Activated T-helper 1 cell treated with anti-CD3 and anti-CD28 coated beads, Interleukin-2, amount 50 U/mL, for 16 hours (primary cell): ENCODE results near the gene ORC5.
"Not testable (repeated sequence)": the region's sequence is repeated elsewhere in the genome, so short reads cannot be mapped to it uniquely, and the experiment has no call there.

Source experiments
- DNase-seq, 2 donors: peaks; one replicate each; pipeline ENCODE4 v3.0.0-alpha.2; 2020; ENCODE audit warnings: low read depth in 1 of 2, low spot score in 1 of 2

Gene ORC5

GRCh38 chr7:104192434-104192833, 15.4 kb downstream of the ORC5 start:
- DNase-seq, result no peak

DNA sequence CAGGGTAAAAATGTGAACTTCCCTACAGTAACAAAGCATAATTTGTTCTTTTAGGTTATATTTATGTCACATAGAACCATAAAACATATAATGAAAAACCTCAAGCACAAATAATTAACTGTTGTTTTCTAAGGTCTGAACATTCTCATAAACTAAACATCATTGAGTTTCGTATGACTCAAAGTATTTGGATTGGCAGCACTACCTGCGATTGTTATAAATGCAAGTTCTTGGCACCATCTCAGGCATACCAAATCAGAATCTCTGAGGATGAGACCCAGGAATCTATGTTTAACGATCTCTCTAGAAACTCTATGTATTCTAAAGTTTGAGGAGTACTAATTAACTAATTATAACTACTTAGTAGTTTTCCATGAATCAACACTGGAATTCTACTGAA, 22.5 kb downstream of the ORC5 start:
- no peak for DNase-seq

- DNase-seq, result no peak
Observed at GRCh38 chr7:104179178-104179577, 28.6 kb downstream of the ORC5 start.

DNA sequence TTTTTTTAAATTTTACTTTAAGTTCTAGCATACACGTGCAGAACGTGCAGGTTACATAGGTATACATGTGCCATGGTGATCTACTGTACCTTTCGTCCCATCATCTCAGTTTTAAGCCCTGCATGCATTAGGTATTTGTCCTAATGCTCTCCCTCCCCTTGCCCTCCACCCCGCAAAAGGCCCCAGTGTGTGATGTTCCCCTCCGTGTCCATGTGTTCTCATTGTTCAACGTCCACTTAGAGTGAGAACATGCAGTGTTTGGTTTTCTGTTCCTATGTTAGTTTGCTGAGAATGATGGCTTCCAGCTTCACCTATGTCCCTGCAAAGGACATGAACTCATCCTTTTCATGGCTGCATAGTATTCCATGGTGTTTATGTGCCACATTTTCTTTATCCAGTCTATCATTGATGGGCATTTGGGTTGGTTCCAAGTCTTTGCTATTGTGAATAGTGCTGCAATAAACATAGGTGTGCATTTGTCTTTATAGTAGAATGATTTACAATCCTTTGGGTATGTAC, 30.2 kb downstream of the ORC5 start:
- not testable (repeated sequence) for DNase-seq

- DNase-seq, result no peak
Observed at GRCh38 chr7:104176332-104176731, 31.5 kb downstream of the ORC5 start.

GRCh38 chr7:104175361-104175984, 32.3 kb downstream of the ORC5 start:
- DNase-seq, result no peak

GRCh38 chr7:104174798-104175197, 33.0 kb downstream of the ORC5 start:
- no peak for DNase-seq

DNA sequence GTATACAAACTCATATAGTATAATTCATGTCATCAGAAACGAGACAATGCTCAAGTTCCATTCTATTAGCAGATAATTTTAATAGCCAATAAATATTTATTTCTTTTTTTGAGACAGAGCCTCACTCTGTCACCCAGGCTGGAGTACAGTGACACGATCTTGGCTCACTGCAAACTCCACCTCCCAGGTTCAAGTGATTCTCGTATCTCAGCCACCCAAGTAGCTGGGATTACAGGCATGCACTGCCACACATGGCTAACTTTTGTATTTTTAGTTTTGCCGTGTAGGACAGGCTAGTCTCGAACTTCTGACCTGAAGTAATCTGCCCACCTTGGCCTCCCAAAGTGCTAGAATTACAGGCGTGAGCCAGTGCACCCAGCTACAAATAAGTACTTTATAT, 45.7 kb downstream of the ORC5 start:
- DNase-seq, result no peak

DNA sequence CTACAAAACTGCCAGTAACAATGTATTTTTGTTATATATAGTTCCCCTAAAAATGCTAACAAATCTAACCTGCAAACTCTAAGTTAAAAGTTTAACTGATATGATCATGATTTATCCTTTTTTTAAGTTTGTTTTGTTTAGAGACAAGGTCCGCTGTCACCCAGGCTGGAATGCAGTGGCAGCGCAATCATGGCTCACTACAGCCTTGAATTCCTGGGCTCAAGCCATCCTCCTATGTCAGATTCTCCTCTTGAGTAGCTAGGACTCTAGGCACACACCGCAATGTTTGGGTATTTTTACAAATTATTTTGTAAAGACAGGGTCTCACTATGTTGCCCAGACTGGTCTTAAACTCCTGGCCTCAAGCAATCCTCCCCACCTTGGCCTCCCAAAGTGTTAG, 46.6 kb downstream of the ORC5 start:
- DNase-seq, result no peak

DNA sequence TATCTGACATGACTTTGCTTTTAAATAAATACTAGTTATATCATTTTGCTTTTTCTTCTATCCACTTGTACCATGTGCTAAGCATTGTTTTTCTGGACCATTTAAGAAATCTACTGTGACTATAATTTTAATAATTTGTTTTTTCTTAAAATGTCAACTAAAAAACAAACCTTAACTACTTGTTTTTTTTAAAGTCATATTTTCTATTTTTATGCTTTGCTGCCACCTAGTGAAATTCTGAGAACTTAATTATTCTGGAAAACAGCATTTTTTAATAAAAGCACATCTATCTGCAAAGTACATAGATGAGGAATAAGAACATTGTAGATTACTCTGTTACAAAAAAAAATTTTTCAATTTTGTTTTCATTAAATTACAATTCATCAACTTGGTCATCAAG, 47.4 kb downstream of the ORC5 start:
- no peak for DNase-seq

- DNase-seq, result no peak
Observed at GRCh38 chr7:104156842-104157277, 51.0 kb downstream of the ORC5 start.

DNA sequence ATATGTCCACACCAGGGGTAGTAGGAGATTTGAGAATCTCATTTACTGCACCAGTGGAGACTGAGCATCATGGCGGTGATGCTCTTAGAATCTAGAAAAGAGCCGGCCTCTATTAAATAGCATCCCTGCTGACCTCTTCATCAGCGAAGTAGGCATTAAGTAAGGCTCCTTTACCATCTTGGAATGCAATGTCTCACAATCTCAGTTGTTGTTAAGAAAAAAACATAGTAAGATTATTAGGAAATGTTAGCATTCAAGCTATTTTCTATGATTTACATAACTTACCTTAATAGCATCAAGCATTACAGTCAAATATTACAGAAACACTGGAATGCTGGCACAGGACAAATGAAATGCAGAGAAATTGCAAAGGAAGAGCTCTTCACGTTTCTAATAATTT, 54.5 kb downstream of the ORC5 start:
- DNase-seq, result no peak

DNA sequence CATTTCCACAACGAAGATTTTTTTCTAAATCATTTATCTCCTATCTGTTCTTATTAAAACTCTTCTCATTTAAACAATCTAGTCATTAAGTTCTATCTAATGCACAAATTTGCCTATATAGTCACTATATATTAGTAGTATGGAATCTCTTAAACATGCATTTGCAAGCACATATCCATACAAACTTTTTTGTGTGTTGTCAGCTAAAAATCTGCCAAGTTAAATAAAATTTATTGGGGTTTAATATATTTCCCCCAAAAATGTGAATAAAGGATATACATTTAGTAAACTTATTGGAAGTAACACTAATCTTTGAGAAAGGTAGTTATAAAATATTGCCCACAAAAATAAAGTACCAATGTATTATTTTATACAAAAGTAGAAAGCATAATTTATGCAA, 55.3 kb downstream of the ORC5 start:
- no peak for DNase-seq

GRCh38 chr7:104150470-104150869, 57.3 kb downstream of the ORC5 start:
- DNase-seq, result no peak

- DNase-seq, result no peak
Observed at GRCh38 chr7:104149822-104150221, 58.0 kb downstream of the ORC5 start.

DNA sequence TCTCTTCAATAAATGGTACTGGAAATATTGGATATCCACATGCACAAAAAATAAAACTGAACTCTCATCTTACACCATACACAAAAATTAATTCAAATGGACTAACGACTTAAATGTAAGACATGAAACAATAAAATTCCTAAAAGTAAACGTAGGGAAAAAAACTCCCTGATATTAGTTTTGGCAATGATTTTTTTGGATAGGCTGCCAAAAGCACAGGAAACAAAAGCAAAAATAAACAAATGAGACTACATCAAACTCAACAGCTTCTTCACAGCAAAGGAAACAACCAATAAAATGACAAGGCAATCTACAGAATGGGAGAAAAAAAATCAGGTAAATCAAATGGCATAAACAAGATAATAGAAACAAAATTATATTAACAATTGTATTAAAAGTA, 65.7 kb downstream of the ORC5 start:
- DNase-seq, result no peak

DNA sequence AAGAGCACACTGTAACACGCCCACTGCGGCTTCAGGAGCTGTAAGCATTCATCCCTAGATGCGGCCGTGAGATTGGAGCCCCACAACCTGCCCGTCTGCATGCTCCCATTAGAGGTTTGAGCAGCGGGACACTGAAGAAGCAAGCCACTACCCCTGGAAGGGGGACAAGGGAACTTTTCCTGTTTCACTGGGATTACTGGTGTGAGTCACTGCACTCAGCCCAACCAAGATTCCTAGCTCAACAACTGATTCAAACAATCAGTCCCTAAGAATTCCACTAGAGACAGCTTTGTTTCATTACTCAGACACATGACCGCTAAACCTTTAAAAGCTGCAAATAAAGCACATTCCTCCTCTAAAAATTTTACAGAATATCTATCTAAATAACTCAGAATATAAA, 69.8 kb downstream of the ORC5 start:
- DNase-seq, result no peak

DNA sequence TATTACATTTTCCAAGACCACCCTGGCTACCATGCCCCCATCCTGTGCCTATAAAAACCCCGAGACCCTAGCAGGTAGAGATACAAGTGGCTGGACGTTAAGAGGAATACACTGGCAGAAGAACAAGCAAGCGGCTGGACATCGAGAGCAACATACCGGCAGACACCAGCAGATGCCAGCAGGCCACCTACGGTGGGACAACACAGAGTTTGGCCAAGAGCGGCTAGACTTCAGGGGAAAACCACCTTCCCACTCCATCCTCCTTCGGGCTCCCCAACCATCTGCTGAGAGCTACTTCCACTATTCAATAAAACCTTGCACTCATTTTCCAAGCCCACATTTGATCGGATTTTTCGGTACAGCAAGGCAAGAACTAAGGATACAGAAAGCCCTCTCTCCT, 70.3 kb downstream of the ORC5 start:
- DNase-seq, result no peak

DNA sequence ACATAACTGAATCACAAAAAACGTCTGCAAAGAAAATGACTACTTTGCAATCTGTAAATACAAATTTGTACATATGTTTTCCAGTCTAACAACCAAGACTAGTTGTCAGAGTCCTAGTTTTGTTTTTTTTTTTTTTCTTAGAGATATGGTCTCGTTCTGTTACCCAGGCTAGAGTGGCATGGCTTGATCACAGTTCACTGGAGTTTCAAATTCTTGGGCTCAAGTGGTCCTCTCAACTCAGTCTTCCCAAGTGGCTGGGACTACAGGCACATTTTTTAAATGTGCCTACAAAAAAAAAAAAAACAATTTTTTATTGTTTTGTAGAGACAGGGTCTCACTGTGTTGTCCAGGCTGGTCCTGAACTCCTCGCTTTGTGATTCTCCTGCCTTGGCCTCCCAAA, 70.8 kb downstream of the ORC5 start:
- DNase-seq, result no peak

DNA sequence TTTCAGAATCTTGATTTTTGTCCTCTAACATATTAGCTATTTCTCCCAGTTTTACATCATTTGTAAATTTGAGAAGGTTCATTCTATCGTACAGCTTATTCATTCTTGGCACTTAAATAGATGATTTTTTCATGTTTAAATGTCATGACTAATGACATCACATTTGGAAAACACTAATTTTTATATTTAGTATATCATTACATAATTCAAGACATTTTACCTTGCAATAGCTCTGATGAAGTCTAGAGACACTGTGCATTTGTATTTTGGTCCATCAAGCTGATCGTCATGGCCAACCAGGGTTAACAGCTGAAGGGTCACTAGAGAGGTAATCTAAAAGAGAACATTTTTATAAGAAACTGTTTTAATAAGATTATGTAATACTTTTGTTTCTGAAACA, 71.3 kb downstream of the ORC5 start:
- DNase-seq, result no peak

DNA sequence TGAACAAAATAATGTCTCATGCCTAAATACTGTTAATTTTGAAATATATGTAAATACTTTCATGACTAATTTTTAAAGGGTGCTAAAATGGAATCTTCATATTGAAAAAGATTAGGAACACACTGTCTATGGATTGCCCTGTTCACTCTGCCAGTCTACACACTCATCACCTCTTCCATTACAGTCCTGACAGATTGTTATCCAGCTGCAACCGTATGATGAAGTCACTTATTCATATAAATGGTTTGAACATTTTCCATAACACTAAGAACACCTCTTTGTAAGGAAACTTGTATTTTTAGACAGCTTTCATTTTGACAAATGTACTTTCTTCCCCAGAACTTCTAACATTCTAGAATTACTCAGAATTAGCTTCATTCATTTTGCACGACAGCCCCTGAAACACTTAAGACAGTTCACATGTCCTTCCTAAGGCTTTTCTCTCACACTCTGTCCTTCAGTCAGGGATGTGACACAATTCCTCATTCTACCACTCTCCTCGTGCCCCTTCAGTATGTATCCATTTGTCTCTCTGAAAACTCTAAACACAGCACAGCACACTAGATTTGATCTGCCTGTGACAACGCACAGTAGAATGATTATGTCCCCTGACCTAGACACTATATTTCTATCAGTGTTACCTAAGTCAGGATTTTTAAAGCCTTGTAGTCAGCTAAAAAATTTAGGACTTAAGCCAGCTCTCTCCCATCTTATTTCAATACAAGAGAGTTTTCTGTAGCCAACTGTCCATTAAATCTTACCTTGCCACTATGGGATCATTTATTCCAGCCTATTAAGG, 71.9 kb downstream of the ORC5 start:
- no peak for DNase-seq

DNA sequence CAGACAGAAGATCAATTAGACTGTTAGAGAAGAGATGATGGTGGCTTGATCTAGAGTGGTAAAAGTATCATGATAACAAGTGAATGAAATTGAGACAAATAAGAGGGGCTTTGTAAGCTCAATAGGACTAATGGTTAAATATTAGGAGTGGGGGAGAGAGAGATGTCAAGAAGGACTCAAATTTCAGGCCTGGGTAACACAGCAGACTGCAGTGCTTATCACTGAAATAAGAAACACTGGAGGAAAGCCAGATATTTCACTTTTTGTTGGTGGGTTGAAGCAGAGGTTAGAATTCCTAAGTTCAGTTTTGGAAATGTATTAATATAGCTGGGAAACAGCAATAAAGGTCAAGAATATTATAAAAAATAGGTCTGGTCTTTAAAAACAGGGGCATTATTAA, 74.6 kb downstream of the ORC5 start:
- no peak for DNase-seq

GRCh38 chr7:104130726-104131125, 77.1 kb downstream of the ORC5 start:
- DNase-seq, result no peak
